Inflammatory macrophage treated with lipopolysaccharide for 1 hour (primary cell): Measurements from ENCODE around the gene HOXB1.
"Not testable (repeated sequence)": the region's sequence is repeated elsewhere in the genome, so short reads cannot be mapped to it uniquely, and the experiment has no call there.

Source experiments
- DNase-seq, 2 donors: peaks; one replicate each; pipeline ENCODE4 v3.0.0-alpha.2; 2020 to 2022

The HOXB1 gene

DNA sequence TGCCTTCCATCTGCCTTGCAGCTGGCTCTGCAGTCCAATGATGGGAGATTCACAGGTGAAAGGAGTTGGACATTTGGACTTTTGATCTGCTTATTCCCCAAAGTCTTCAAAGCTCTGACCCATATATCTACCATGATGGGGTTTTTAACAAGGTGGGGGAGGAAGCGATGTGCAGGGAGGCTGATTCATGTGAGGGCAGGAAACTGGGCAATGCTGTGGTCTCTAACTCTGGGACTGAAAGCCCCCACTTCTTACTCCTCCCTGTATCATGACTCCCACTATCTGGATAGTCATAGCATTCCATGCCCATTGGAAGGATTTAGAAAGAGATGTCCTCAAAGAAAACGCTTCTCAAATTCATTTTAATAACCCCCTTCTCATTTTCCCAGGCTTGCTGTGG is 16.3 kb downstream of the HOXB1 start:
- DNase-seq = no peak

DNA sequence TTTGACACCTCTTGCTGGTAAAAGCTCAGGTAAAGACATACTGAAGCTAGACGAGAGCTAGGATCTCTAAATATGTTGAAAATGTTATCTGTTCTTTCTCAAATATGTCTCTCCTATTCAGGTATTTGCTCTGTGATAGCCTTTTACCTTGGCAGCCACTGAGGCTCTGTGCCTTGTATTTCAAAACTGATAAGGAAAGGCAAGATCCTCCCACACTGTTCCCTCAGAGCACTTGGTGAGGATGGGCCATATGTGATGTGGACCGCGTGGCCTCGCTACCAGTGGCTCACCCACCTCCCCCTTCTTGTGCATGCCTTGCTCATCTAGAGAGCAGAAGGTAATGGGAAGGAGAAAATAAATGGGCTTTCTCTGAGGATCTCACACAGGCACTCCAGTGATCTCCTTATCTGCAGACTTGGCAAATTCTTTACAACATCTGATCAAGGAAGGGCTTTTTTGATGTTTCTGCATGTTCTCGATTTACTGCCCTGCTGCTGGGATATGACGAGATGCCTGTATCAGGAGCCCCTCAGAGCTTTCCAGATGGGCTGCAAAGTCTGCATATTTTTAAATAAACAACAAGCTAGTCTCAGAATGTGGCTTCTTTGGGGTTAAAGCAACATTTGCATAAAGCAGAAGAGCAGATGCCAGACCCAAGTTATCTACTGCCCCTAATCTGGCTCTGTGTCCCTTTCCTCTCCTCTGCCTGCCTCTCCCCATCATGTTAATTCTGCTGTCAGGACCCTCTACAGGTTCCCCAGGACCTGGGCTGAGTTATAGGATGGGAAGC is 16.9 kb downstream of the HOXB1 start:
- no peak for DNase-seq

GRCh38 chr17:48513097-48513496 is 17.7 kb downstream of the HOXB1 start:
- peak in 1 of 2 donors; percentile 19 for DNase-seq

- DNase-seq = no peak
Observed at GRCh38 chr17:48510761-48511604, 19.8 kb downstream of the HOXB1 start.

DNA sequence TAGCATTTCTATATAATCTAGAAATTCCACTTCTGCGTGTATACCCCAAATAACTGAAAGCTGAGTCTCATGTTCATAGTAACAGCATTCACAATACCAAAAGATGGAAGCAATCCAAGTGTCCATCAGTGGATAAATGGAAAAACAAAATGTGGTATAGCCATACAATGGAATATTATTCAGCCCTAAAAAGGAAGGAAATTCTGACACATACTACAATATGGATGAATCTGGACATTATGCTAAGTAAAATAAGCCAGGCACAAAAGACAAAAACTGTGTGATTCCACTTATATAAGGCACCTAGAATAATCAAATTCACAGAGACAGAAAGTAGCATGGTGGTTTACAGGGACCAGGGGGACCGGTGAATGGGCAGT is 20.4 kb downstream of the HOXB1 start:
- DNase-seq = no peak

- not testable (repeated sequence) for DNase-seq
Observed at GRCh38 chr17:48509708-48510107, 21.1 kb downstream of the HOXB1 start.

DNA sequence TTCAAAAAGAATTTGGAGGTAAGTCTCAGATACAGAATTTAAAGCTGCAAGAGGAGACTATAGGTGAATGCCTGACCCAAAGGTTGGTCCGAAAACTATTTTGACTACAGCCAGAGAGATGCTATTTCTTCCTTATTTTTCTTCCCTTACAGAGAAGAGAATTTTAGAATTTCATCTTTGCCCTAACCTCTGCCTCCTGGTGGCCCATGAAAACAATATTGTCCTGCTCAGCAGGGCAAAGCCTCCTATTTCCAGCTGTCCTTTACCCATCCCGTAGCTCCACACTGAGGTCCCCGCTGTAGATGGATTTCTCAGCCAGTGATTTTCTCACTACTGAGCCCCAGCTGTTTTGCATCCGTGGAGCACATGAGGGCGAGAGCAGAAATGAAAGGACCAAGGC is 24.6 kb downstream of the HOXB1 start:
- no peak for DNase-seq

- peak; percentile 38 to 64 for DNase-seq
Observed at GRCh38 chr17:48505788-48506187, 25.0 kb downstream of the HOXB1 start.

DNA sequence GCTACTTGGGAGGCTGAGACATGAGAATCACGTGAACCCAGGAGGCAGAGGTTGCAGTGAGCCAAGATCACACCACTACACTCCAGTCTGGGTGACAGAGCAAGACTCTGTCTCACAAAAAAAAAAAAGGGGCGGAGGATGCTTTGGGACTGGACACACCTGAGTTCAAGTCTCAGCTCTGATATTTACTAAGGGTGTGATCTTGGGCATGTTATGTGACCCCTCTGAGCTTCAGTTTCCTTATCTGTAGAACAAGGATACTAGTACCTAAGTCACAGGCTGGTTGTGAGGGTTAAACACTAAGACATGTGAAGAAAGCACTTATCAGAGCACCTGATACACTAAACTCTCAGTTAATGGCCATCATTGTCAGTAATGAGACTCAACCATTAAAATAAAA is 25.9 kb downstream of the HOXB1 start:
- DNase-seq = no peak

DNA sequence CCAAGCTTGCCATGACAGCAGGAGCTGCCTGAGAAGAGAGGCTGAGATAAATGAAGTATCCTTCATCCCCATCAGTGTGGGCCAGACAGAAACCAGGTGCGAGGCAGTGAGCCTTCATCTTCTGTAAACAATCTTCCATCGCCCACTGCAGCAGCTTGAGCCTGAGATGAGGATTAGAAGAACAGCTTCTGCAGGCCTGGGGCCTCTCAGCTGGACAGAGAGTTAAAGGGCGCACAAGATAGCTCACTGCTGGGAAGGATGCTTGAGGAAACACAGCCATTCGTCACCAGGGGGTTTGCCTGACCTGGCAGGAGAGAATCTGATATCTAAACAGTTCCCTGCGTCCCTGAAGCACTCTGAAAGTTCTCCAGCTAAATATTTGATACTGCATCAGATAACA is 27.1 kb downstream of the HOXB1 start:
- no peak for DNase-seq

GRCh38 chr17:48502901-48503300 is 27.9 kb downstream of the HOXB1 start:
- DNase-seq = no peak

GRCh38 chr17:48502312-48502711 is 28.5 kb downstream of the HOXB1 start:
- DNase-seq = no peak

DNA sequence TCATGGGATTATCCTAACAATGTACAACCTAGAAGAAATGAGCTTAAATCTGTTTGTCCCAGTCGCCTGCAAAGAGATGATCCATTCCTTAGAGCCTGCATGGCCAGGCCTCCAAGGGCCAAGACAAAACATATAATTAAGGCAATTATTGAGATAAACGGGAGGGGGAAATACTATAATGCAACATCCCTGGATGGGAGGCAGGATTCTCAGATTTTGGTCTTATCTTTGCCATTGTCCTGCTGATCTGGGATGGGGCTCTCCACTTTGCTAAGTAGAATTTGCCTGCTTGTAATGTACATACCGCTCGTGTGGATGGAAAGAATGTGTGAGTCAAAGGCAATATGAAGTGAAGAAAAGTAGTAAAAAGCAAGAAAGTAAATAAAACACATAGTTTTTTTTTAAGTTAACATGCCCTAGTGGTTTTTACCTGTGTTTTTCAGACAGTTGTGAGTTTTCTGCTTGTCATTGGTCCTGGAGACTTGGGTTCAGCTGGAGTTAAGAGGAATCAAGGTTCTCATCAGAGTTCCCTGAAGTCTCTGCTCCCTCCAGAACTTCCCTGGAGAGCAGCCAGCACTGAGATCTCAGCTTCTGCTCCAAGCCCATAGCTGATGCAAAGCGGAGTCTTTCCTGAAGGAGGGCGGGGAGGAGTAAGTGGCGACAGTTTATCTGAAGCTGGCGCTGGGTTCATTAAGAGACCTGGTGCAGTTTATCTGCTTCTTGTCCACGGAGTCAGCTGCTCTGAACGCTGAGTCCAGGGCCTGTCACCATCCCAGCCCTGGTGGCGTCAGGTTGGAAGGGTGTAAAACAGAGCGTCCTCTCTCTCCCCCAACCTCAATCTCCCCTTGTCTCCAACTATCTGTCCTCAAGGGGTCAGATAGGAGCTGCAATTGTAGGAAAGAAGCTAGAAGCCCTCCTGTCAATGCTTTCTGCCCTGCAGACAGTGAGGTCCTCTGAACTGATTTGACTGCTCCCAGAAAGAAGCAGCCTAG is 30.1 kb downstream of the HOXB1 start:
- no peak for DNase-seq

DNA sequence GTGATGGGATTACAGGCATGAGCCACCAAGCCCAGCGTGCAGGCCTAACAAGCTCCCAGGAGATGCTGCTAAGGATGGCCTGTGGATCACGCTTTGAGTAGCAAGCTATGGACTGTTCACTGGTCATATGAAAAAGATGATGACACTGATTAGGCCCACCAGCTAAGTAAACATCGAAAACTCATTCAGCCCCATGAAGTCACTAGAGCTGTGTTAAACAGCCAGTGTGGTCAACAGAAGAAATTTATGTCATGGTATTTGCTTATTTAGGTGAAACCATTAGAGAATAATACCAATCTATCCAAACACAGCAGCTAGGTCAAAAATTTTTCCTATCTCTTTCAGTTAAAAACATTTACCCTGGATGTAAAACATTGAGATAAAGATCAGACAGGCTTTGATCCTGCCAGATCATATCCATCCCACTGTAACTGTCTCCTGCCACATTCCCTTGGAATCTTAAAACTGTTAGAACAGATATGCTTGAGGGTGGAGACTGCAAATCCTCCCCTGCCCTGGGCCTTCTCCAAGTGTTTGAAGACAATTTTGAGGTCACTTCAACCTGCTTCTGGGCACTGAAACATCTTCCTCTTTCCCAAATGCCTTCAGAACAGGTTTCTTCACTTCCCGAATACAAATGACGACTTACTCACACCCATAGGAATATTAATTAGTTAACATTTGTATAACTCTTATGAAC is 30.9 kb downstream of the HOXB1 start:
- DNase-seq = no peak

GRCh38 chr17:48499248-48499647 is 31.6 kb downstream of the HOXB1 start:
- no peak for DNase-seq

DNA sequence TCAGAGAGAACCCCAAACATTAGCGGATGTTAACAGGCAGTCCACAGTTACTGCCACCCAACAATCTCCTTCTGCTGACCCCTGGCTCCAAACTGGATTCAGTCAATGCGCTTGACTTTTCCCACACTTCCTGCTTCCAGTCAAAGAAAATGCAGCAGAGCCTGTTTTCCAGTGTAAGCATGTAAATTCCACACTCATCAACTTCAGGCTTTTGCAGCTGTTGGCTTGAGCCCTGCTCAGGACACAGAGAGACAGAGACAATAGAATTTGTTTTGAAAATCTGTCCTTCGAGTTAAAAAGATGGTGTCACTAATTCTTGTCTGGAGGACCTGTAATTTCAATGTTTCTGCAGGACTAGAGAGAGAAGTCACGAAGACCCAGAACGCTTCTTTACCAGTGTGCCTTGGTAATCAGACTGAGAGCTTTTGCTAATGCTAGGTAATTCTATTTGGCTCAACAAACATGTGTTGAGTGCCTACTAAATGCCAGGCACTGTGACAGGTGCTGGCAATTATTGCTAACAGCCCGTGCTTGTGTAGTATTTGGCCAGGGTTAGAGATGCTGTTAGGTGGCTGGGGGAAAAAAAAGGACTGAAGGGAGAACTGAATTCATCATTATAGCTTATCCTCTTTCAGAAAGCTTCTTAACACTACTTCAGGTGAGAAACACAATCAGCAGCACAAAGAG is 32.5 kb downstream of the HOXB1 start:
- no peak for DNase-seq

- DNase-seq = no peak
Observed at GRCh38 chr17:48497103-48497502, 33.7 kb downstream of the HOXB1 start.

GRCh38 chr17:48494335-48494734 is 36.5 kb downstream of the HOXB1 start:
- DNase-seq = no peak

GRCh38 chr17:48492401-48493298 is 38.2 kb downstream of the HOXB1 start:
- DNase-seq = peak in 1 of 2 donors; percentile 52

- peak; percentile 92 for DNase-seq
Observed at GRCh38 chr17:48491527-48492273, 39.1 kb downstream of the HOXB1 start.
